SK-N-SH treated with all-trans-retinoic acid at 6 μM for 48 hours (cell line): ENCODE measurements around the gene LTBP2.

Source experiments
- ESRRG ChIP-seq: fragments of 250-450 bp; sonication (Bioruptor Pico); IDR thresholded peaks from 2 replicates; pipeline ENCODE4 v1.6.1; 2021; ENCODE audit warnings: mild to moderate bottlenecking
- PPARA ChIP-seq: fragments of 250-450 bp; sonication (Bioruptor Pico); IDR thresholded peaks from 2 replicates; pipeline ENCODE4 v1.5.0; 2020; ENCODE audit warnings: mild to moderate bottlenecking, borderline replicate concordance
- ZFP3 ChIP-seq: fragments of 250-450 bp; sonication (Bioruptor Pico); IDR thresholded peaks from 2 replicates; pipeline ENCODE4 v1.5.0; 2020; ENCODE audit warnings: mild to moderate bottlenecking, moderate library complexity
- TF ChIP-seq, protein P1 (sequence below): fragments of 250-450 bp; sonication (Bioruptor Pico); IDR thresholded peaks from 2 replicates; pipeline ENCODE4 v1.8.0; 2020; ENCODE audit warnings: mild to moderate bottlenecking, moderate library complexity, borderline replicate concordance

DNA sequence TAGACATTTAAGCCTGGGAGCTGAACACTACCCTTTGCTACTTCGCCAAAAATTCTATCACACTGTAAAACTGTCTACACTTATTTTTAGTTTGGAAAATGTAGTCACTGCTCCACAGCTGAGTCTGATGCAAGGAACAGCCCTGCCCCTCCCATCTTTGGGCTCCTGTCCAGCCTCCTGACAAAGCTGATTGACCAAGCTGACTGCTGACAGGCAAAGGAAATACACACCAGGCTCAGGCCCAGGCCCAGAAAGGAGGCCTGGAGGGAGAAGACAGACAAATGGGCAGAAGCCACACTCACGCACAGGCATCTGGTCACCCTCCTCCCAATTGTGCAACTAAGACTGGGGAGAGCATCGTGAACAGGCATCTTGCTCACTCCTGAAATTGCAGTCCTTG lies 63.2 kb downstream of the LTBP2 start:
- TF ChIP-seq ZFP3 (CRISPR knock-in tag), result no peak
- no peak for TF ChIP-seq PPARA (CRISPR knock-in tag)
- TF ChIP-seq, protein P1, sequence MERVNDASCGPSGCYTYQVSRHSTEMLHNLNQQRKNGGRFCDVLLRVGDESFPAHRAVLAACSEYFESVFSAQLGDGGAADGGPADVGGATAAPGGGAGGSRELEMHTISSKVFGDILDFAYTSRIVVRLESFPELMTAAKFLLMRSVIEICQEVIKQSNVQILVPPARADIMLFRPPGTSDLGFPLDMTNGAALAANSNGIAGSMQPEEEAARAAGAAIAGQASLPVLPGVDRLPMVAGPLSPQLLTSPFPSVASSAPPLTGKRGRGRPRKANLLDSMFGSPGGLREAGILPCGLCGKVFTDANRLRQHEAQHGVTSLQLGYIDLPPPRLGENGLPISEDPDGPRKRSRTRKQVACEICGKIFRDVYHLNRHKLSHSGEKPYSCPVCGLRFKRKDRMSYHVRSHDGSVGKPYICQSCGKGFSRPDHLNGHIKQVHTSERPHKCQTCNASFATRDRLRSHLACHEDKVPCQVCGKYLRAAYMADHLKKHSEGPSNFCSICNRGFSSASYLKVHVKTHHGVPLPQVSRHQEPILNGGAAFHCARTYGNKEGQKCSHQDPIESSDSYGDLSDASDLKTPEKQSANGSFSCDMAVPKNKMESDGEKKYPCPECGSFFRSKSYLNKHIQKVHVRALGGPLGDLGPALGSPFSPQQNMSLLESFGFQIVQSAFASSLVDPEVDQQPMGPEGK, result no peak
- TF ChIP-seq ESRRG (CRISPR knock-in tag), result no peak
